Right cardiac atrium (tissue), 5 donors: ENCODE measurements around the gene SERPINA9. TPM values are rescaled to one million over a fixed set of nuclear protein-coding genes. Genes with fewer than 3 reads are reported as not detected.

Experiments
- ATAC-seq, 2 donors: fragments of 200-7000 bp; cut with Tn5 transposase; one replicate each; pipeline versions ENCODE4 v1.8.0 to v1.9.1; 2020; ENCODE audit warnings: moderate library complexity in 2 of 2, mild to moderate bottlenecking in 1 of 2
- DNase-seq, 3 donors: peaks; one replicate each; pipeline ENCODE4 v3.0.0-alpha.2; 2020
- H3K27ac ChIP-seq: one replicate; pipeline ENCODE4 v1.5.1; 2013; ENCODE audit warnings: mild to moderate bottlenecking, low read length, control low read depth, moderate library complexity
- H3K27me3 ChIP-seq: one replicate; pipeline ENCODE4 v1.6.1; 2013; ENCODE audit not compliant: control insufficient read depth, insufficient read depth
- H3K4me1 ChIP-seq: one replicate; pipeline ENCODE4 v1.6.1; 2013; ENCODE audit warnings: low read length; ENCODE audit not compliant: control insufficient read depth, insufficient read depth
- H3K4me3 ChIP-seq: one replicate; pipeline ENCODE4 v1.5.1; 2013; ENCODE audit warnings: low read length, control low read depth
- H3K9me3 ChIP-seq: one replicate; pipeline ENCODE4 v1.6.1; 2013; ENCODE audit warnings: low read length; ENCODE audit not compliant: control insufficient read depth
- WGBS: extraction: QIAGEN DNeasy Blood & Tissue Kit; methylation state at CpG from one replicate; pipeline ENCODE4 v1.1.7; 2013; 5-methylcytosine and 5-hydroxymethylcytosine counted together
- intact Hi-C, 4 donors: fragments of 100-400 bp; cut with DNase I; formaldehyde crosslinking; loops; one replicate each; pipeline versions ENCODE4 v1.11.0 to v1.14.0; 2022 to 2023
- polyA plus RNA-seq: library from polyadenylated mRNA; stranded (reverse); fragments of 200-250 nt; gene quantifications from one replicate; pipeline ENCODE4 v1.2.3, GENCODE V29; 2013
- total RNA-seq, 4 donors: library from RNA; stranded (reverse); fragmentation: NEBNext Ultra II Directional; extraction: Animal tissue kit (Norgen Biotek cat#: 25700); gene quantifications; one replicate each; pipeline ENCODE4 v1.2.1, GENCODE V29; 2021
- donor health status: healthy with polysubstance abuse.
- donor health status: DM: no; HTN: yes; CAD: no.
- donor health status: DM: no; HTN: no; CAD: no.
- donor health status: DM: no; HTN: yes; CAD: no; lungs with severe emphysema.
- donor health status: DM: yes; HTN: yes; CAD: no.

SERPINA9 gene
- total and polyA plus RNA-seq, 5 donors = not detected

DNA sequence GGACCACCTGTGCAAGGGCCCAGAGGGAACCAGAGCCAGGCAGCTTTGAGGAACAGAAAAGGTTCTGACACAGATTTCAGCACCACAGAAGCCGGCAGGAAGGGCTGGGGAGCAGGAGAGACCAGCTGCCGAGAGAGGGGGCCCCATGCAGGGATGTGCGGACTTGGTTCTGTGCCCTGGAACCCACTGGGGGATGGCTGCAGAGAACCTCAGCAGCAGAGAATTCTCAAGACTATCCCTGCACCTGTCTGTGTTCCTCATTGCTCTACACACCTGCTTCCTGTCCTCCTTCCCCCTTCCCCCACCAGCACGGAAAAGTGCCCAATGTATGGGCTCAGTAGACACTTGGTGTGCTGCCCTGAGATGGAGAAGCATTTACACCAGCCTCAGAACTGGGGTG is 3.2 kb downstream of the SERPINA9 start:
- no peaks in the 10 kb centered on the region for H3K27me3 ChIP-seq

GRCh38 chr14:94471045-94471444 is 5.0 kb downstream of the SERPINA9 start:
- no peak overlapping the region for H3K27ac ChIP-seq
- intact Hi-C loops = no loop called here
- ATAC-seq (no peak), DNase-seq (no peak)
- no peaks in the 10 kb centered on the region for H3K9me3 ChIP-seq
- WGBS = 93% methylated on average over 2 of the region's 2 CpGs
- H3K4me1 ChIP-seq = no peaks in the 10 kb centered on the region
- no peaks in the 10 kb centered on the region for H3K27me3 ChIP-seq
- no peak overlapping the region for H3K4me3 ChIP-seq

More for the DNA sequence above, 3.2 kb downstream of the SERPINA9 start:
- no peak for DNase-seq
- intact Hi-C loops = no loop called here
- no peak for ATAC-seq
- Histone ChIP-seq H3K4me3 (no peak overlapping the region), H3K27ac (no peak overlapping the region), H3K4me1 (no peaks in the 10 kb centered on the region), H3K9me3 (no peaks in the 10 kb centered on the region)
- WGBS = 59% methylated on average over 4 of the region's 4 CpGs

DNA sequence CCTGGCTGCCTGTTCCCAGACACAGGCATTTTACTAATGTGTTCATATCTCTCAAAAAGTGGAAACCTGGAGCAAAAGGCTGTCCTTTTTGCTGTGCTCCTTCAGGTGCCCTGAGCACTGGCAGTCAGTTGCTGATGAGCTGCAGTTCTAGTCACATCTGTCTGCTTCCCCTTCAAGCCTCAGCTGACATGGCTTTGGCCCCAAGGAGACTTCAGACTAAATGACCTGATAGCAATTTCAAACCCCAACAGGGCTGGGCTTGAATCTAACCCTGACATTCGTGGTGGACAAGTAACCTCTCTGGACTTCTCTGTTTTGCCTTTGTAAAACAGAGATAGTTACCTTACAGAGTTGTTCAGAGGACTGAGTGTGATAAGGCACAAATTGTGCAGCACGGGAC is 5.7 kb downstream of the SERPINA9 start:
- WGBS = 52% methylated on average over 2 of the region's 2 CpGs
- DNase-seq (no peak), ATAC-seq (no peak)
- H3K27ac ChIP-seq = no peak overlapping the region
- H3K9me3 ChIP-seq = no peaks in the 10 kb centered on the region
- intact Hi-C loops = no loop called here
- no peak overlapping the region for H3K4me3 ChIP-seq
- no peaks in the 10 kb centered on the region for H3K27me3 ChIP-seq
- H3K4me1 ChIP-seq = no peaks in the 10 kb centered on the region

DNA sequence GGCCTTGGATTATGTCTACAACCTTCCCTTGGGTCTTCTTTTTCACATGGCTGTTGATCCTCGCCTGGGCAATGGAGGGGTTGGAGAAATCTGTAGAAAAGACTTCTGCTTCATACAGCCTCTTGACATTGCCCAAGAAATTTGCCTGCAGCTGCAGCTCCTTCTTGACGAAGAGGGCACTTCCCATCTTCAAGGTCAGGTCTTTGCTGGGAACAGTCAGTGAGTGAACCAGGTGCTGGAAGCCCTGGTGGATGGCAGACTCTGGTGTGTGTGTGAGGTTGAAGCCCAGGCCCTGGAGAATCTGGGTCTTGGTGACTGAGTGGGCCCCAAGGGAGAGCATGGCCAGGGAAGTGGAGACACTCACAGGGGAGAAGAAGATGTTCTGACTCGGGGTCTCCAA is 6.7 kb downstream of the SERPINA9 start:
- intact Hi-C loops = no loop called here
- H3K9me3 ChIP-seq = no peaks in the 10 kb centered on the region
- ATAC-seq = no peak
- no peak overlapping the region for H3K27ac ChIP-seq
- 78% methylated on average over 3 of the region's 3 CpGs for WGBS
- no peaks in the 10 kb centered on the region for H3K4me1 ChIP-seq
- no peak for DNase-seq
- H3K27me3 ChIP-seq = no peaks in the 10 kb centered on the region
- H3K4me3 ChIP-seq = no peak overlapping the region

DNA sequence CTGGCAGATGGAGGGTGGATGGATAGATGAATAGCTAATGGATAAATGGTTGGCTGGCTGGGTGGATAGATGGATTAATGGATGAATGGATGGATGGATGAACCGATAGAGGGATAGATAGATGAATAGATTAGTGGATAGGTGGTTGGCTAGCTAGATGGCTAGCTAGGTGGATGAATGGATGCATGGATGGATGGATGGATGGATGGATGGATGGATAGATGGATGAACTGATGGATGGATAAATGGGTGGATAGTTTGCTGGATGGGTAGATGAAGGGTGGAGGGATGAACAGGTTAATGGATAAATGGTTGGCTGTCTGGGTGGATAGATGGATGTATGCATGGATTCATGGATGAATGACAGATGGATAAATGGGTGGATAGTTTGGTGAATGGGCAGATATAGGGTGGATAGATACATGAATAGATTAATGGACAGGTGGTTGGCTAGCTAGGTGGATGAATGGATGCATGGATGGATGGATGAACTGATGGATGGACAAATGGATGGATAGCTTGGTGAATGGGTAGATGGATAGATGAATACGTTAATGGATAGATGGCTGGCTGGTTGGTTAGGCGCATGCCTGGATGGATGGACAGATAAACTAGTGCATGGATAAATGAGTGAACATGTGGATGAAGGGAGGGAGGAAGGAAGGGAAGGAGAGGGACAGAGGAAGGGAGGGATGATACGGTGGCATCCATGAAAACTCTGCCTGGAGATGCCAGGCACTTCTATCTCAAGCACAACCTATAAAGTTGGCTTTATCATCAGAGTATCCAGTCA is 8.1 kb downstream of the SERPINA9 start:
- DNase-seq (no peak), ATAC-seq (no peak)
- WGBS = 81% methylated on average over 4 of the region's 4 CpGs
- no peaks in the 10 kb centered on the region for H3K27me3 ChIP-seq
- no peaks in the 10 kb centered on the region for H3K4me1 ChIP-seq
- H3K4me3 ChIP-seq = no peak overlapping the region
- no peak overlapping the region for H3K27ac ChIP-seq
- H3K9me3 ChIP-seq = no peaks in the 10 kb centered on the region
- intact Hi-C loops = no loop called here

DNA sequence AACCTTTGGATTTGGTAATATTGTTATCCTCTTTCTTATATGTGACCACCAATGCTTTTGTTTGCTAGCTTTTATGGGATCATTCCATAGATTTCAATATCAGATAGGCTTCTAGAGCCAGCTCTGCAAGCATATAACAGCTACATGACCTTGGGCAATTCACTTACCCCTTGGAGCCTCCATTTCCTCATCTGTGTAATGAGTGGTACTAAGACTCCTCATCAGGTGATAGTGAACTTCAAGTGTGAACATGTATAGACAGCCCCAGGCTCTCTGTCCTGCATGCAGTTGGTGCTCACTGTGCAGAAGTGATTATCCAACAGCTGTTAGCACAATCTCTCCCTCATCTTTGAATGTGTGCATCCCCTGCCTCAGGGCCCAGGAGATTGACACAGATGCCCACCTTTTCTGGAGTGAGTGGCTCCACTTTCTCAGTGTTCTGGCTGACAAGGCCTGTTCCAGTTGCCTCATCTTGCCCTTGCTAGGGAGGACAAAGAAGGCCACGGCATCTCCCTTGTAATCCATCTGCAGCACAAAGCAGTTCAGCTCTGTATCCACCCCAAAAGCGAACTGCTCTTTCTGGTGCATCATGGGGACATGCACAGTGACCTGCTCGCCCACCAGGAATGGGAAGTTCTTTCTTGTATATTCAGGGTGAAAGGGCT is 9.2 kb downstream of the SERPINA9 start:
- no peaks in the 10 kb centered on the region for H3K4me1 ChIP-seq
- ATAC-seq (no peak), DNase-seq (no peak)
- intact Hi-C loops = no loop called here
- H3K4me3 ChIP-seq = no peak overlapping the region
- no peaks in the 10 kb centered on the region for H3K27me3 ChIP-seq
- no peaks in the 10 kb centered on the region for H3K9me3 ChIP-seq
- WGBS = 65% methylated on average over 3 of the region's 3 CpGs
- H3K27ac ChIP-seq = no peak overlapping the region

DNA sequence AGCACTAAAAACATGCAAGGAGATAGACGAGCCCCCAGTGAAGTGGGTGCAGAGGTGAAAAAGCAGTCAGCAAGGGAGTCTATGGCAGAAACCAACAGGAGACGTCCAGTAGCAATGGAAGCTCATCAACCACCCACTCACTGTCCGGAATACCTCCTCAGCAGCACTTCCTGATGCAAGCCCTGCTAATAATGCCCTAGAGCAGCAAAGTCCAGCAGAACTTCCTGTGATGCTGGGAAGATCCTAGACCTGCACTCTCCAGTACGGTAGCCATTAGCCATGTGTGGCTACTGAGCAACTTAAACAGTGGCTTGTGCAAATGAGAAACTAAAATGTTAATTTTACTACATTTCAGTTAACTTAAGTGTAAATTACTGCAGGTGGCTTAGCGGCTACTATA is 11.0 kb downstream of the SERPINA9 start:
- Histone ChIP-seq H3K27ac (no peak overlapping the region), H3K4me3 (no peak overlapping the region), H3K4me1 (no peaks in the 10 kb centered on the region), H3K9me3 (no peaks in the 10 kb centered on the region), H3K27me3 (no peaks in the 10 kb centered on the region)
- WGBS = 79% methylated on average over 5 of the region's 5 CpGs
- intact Hi-C loops = no loop called here
- ATAC-seq (no peak), DNase-seq (no peak)

- H3K27me3 ChIP-seq = no peaks in the 10 kb centered on the region
- intact Hi-C loops = no loop called here
- no peaks in the 10 kb centered on the region for H3K4me1 ChIP-seq
- H3K27ac ChIP-seq = no peak overlapping the region
- 86% methylated on average over 5 of the region's 5 CpGs for WGBS
- no peaks in the 10 kb centered on the region for H3K9me3 ChIP-seq
- DNase-seq (no peak), ATAC-seq (no peak)
- H3K4me3 ChIP-seq = no peak overlapping the region
These were observed 11.7 kb downstream of the SERPINA9 start for GRCh38 chr14:94464290-94464689.

DNA sequence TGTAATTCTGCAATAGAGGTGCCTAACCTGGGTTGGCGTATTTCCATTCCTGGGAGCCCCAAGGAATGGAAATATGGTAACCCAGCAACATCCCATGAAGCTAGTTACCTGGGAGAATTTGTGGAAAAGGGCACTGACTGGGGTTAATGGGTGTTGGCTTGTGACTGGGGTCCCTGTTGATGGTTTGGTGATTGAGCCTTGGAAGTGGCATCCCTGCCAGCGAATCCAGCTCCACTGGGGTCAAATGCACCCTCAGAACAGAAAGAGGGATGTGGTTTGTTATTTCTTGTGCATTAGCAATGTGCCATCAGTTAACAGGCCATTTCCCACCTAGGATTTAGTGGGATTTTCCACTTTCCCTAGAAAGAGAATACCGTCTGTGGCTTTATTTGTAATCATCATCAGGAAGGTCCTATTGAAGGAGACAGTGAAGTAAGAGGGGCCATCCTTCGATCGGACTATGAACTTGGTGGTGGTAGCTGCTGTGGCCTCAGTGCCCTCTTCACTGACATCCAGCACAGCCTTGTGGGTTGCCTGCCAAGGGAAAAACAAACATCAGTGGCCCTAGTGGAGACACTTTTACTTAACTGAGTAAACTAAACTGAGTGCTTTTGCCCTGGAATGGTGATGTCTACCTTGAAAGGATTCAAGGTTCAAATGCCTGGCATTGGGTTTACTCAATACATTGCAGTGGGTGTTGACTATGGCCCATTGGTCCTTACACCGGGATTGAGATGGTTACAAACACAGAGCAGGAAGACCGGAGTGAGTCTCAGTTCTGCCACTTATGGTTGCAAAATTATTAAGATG is 13.0 kb downstream of the SERPINA9 start:
- WGBS = 84% methylated on average over 7 of the region's 7 CpGs
- no peak overlapping the region for H3K27ac ChIP-seq
- intact Hi-C loops = no loop called here
- ATAC-seq (no peak), DNase-seq (no peak)
- H3K27me3 ChIP-seq = no peaks in the 10 kb centered on the region
- no peaks in the 10 kb centered on the region for H3K4me1 ChIP-seq
- H3K4me3 ChIP-seq = no peak overlapping the region
- no peaks in the 10 kb centered on the region for H3K9me3 ChIP-seq

DNA sequence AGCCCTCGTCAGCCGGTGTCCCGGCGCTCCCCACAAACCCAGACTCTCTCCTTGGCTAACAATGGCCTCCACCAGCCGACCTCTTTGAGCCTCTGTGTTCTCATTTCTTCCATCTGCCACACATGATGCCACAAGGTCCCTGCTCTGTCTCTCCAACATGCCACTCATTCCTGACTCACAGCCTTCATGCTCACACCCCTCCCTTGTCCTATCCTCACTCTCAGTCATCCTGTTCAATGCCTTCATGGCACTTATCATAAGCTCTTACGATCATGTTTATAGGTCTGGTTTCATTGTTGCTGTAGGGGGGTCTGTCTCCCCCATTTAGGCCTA is 13.8 kb downstream of the SERPINA9 start:
- WGBS = 81% methylated on average over 6 of the region's 6 CpGs
- H3K9me3 ChIP-seq = no peaks in the 10 kb centered on the region
- H3K4me3 ChIP-seq = no peak overlapping the region
- intact Hi-C loops = no loop called here
- H3K4me1 ChIP-seq = no peaks in the 10 kb centered on the region
- DNase-seq (no peak), ATAC-seq (no peak)
- H3K27me3 ChIP-seq = no peaks in the 10 kb centered on the region
- H3K27ac ChIP-seq = no peak overlapping the region

DNA sequence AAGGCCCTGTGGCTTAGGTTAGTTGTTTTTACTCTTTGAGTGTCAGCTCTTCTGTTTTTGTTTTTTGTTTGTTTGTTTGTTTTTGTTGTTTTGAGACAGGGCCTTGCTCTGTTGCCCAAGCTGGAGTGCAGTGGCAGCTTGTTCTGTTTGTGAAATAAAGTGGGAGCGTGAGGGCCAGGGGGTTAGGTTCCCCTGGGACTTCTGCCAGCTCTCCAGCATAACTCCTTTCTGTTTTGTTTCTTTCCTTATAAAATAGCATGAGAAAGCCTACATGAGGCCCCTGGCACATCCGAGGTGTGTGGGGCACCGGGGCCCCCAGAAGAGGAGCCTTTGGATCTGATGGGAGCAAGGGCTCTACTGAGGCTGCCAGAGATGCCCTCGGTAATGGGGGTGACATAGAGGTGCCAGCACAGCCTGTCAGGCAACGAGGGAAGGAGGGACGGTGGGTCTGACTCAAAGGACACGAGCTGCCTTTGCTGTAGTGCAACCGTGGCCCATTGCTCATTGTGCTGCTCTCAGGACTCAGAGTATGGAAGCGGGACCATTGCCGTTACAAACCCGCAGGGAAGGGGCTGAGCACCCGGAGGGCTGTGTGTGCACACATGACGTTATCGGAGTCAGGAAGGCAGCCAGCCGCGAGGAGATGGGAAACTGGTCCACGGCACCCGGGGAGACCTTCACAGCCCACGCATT is 14.3 kb downstream of the SERPINA9 start:
- intact Hi-C loops = no loop called here
- ATAC-seq (no peak), DNase-seq (no peak)
- 82% methylated on average over 19 of the region's 19 CpGs for WGBS
- Histone ChIP-seq H3K27me3 (no peaks in the 10 kb centered on the region), H3K4me3 (no peak overlapping the region), H3K27ac (no peak overlapping the region), H3K9me3 (no peaks in the 10 kb centered on the region), H3K4me1 (no peaks in the 10 kb centered on the region)
